ENCODE results near the gene NPHP3.

DNA sequence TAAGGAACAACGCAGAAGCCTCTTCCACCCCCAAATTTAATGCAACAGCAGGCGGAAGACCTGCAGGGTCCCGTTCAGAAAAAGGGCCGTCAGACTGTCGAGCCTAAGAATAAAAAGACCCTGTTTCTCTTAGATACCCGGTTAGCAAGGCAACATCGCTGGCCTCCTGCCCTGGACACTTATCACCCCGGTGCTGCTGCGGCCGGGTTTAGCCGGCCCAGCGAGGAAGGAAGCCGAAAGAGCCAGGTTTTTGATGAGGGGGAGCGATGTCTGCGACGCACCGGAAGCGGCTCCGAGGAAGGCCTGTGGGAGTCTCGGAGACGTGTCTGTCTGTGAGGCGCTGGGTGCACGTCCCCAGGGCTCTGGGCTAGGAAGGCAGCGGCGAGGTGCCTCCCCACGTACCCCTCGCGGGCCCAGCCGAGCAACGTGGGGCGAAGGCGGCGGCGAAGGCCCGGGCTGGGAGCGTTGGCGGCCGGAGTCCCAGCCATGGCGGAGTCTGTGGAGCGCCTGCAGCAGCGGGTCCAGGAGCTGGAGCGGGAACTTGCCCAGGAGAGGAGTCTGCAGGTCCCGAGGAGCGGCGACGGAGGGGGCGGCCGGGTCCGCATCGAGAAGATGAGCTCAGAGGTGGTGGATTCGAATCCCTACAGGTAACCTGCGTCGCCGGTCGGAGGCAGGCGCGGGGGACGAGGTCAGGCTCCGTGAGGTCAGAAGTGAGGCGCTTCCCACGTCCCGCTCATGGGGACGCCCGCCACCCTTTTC is 62.0 kb downstream of the NPHP3 start, which contains the start of gene UBA5:
- TF ChIP-seq, protein P1, sequence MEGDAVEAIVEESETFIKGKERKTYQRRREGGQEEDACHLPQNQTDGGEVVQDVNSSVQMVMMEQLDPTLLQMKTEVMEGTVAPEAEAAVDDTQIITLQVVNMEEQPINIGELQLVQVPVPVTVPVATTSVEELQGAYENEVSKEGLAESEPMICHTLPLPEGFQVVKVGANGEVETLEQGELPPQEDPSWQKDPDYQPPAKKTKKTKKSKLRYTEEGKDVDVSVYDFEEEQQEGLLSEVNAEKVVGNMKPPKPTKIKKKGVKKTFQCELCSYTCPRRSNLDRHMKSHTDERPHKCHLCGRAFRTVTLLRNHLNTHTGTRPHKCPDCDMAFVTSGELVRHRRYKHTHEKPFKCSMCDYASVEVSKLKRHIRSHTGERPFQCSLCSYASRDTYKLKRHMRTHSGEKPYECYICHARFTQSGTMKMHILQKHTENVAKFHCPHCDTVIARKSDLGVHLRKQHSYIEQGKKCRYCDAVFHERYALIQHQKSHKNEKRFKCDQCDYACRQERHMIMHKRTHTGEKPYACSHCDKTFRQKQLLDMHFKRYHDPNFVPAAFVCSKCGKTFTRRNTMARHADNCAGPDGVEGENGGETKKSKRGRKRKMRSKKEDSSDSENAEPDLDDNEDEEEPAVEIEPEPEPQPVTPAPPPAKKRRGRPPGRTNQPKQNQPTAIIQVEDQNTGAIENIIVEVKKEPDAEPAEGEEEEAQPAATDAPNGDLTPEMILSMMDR (IDR thresholded peaks at IDR 0.05), result no peak
- no peak for TF ChIP-seq EZH2 (IDR thresholded peaks at IDR 0.05; ENCODE audit: borderline replicate concordance, insufficient read depth, low read depth, low read length, poor library complexity, severe bottlenecking)

Measured in B cell (primary cell).